GM21723 (cell line): ENCODE results near the gene PEX26.

Source experiments
- ATAC-seq: cut with Tn5 transposase; IDR thresholded peaks from one replicate; pipeline ENCODE4 v1.9.1; 2021; ENCODE audit warnings: mild to moderate bottlenecking, moderate library complexity; ENCODE audit not compliant: unreplicated experiment

The PEX26 gene

GRCh38 chr22:18154821-18155390 is 77.1 kb downstream of the PEX26 start:
- ATAC-seq, result no peak
